GM18951 (cell line): ENCODE measurements around the gene PRODH2.
"Not testable (repeated sequence)": the region's sequence is repeated elsewhere in the genome, so short reads cannot be mapped to it uniquely, and the experiment has no call there.

ENCODE experiments used
- POLR2A ChIP-seq: IDR thresholded peaks from 4 replicates; pipeline ENCODE4 v1.6.1; 2011; ENCODE audit warnings: mild to moderate bottlenecking; ENCODE audit not compliant: insufficient read length, insufficient read depth; ENCODE audit errors: extremely low read depth
- in situ Hi-C: fragments of 300-500 bp; cut with MboI; formaldehyde crosslinking; loops from one replicate; pipeline ENCODE4 v1.12.0; 2022; ENCODE audit warnings: low sequenced_read_pairs, mixed read lengths, inconsistent platforms; ENCODE audit not compliant: unreplicated experiment

PRODH2 gene

DNA sequence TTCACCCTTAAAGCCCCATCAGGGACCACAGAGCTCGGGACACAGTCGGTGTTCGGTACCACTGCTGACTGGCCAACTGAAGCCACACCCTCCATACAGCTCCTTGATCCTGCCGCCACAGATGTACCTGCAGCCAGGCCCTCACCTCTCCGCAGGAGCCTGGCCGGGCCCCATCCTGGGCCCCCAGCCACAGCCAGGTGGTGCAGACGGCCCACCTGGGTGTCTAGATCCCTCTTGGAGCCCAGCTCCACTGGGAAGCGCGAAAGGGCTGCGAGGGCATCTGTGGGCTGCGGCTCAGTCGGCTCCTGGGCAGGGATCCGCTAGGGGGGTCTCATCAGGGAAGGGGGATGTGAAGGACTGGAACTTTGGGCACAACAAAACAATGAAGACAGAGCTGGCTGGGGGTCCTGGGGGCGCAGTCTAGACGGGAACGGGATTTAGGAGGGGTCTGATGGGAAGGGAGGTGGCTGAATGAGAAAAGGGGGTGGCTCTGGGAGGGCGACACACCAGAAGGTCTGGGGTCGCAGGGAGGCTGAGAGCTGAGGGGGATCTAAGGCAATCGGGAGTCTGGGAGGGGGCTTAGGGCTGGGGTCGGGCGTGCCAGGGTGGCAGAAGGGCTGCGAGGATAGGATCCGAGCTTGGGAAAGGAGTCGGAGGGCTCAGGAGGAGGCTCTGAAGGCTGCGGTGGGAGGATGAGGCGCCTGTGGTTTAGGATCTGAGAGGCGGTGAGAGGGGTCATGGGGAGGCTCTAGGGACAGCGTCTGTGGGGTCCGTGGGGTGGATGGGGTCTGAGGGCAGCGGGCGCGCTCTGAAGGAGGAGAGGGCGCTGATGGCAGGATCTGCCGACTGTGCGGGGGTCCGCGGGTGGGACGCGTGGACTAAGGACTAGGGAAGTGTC, 15.8 kb downstream of the PRODH2 start:
- in situ Hi-C loops, result no loop called here
- TF ChIP-seq POLR2A, result no peak

DNA sequence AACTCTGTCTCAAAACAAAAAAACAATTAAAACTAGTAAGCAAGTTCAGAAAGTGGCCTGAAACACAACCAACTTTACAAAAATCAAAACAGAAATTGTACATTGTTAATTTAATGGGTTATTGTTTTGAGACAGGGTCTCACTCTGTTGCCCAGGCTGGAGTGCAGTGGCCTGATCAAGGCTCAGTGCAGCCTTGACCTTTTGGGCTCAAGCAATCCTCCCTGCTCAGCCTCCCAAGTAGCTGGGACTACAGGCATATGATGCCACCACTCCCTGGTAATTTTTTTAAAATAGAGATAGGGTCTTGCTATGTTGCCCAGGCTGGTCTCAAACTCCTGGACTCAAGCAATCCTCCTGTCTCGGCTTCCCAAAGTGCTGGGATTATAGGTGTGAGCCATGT, 17.1 kb downstream of the PRODH2 start:
- in situ Hi-C loops, result not testable (repeated sequence)

DNA sequence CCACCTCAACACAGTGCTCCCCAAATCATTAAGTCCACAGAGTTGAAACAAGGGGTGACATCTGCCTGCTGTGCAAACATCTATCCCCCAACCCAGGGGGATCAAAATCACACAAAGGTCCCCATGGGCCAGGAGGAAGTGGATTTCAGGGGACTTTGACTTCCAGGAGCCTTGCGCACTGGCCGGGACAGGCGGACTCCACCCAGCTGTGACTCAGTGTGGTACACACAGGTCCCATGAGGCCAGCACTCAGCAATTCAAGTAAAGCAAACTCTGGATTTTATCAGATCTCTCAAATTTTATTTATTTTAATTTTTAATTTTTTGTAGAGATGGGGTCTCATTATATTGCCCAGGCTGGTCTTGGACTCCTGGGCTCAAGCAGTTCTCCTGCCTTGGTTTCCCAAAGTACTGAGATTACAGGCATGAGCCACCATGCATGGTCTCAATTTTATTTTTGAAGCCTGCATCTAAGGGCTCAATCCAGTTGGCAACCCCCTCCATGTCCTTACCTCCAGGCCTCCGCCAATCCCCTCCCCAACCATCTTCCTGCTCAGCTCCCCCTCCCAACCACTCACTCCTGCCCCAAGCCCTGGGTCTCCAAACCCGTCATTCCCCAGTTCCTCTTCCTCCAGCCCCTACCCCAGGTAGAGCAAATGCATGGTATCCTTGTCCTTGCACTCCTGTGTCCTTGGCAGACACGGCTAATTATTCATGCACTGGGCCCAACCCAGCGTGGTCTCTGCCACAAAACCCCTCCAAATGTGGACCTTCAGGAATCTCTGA, 19.1 kb downstream of the PRODH2 start:
- in situ Hi-C loops, result no loop called here
- TF ChIP-seq POLR2A, result no peak

DNA sequence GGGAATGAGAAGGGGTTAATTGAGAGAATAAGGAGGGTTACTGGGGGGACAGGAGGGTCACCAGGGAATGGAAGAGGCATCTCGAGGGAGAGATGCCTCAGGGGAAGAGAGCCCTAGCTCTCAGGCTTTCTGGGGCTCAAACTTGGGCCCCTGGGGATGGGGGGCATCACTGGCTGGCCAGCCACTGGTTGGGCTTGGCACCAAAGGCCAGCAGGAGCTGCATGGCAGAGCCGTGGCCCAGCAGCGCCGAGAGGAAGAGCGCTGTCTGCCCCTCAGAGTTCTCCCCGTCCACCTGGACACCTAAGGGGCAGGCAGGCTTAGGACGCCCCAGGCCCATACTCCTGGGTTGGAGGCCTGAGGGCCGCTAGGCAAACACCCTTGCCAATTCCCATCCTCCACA, 19.8 kb downstream of the PRODH2 start:
- no peak for TF ChIP-seq POLR2A
- in situ Hi-C loops, result no loop called here

DNA sequence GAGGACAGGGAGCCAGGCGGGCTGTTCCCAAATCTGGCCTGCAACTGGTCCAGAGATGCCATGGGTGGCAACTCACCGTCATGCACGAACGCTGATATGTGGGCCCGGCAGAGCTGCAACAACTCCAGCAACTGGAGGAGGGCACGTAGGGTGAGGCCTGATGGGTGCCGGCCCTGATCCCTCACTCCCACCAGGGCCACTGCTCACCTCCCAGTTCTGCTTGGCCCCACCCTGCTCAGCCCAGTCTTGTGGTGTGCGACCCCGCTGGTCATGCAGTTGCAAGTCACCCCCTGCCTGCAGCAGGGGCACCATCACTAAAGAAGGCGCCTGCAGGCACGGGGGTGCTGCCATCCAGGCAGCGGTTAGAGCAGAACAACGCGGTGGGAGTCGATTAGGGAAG, 20.3 kb downstream of the PRODH2 start:
- in situ Hi-C loops, result no loop called here
- TF ChIP-seq POLR2A, result no peak

DNA sequence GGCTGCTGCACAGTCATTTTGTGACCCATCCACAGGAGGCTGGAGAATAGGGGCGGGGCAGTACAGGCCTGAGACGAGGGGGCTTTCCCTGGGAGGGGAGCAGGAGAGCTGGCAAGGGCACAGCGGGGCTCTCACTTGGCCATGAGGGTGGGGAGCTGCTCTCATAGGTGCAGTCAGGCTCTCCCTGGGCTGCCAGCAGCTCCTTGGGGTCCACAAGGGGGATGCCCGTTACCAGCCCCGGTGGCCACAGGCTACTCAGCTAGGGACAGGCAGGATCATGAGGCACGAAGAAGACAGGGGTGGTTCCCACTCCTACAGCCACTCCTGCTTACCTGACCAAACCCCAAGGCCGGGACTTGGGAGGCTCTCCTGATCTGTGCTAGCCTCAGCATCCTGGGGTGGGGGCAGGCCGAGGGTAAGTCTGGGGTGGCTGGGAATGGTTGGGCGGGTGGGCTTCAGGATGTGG, 20.8 kb downstream of the PRODH2 start:
- in situ Hi-C loops, result no loop called here
- TF ChIP-seq POLR2A, result no peak

DNA sequence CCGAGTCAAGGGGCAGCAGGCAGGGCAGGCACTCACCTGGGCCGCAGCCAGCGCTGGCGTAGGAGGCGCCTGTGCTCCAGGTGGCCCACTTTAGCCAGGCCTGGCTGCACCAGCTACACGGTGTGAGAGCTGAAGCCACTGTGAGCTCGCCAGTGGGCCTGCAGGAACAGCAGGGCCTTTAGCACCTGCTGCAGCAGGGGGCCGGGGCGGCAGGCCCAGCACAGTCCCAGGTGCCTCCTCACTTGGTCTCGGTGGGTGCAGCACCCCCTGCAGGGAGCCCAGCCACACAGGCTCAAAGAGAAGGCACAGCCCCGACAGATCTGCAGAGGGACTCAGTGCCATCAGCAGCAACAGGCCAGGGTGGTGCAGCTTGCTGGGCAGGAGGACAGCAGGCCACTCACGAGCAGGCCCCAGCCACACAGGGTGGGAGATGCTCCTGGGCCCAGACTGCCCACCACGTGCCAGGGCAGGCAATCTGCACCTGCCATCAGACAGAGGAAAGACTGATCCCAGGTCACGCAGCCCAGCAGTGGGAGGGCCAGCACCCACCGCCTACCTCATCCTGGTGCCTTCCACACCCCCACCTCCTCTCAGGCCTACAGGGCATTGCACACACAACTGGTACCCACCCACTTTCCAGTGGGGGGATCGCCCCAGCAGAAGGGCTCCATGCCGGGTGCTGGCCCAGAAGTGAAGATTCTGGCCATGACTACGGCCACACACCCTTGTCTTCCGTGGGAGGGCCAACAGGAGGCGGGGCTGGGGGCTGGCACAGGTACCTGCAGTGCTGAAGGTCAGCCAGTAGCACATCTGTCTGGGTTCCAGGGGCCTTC, 21.4 kb downstream of the PRODH2 start:
- no peak for TF ChIP-seq POLR2A
- in situ Hi-C loops, result no loop called here

DNA sequence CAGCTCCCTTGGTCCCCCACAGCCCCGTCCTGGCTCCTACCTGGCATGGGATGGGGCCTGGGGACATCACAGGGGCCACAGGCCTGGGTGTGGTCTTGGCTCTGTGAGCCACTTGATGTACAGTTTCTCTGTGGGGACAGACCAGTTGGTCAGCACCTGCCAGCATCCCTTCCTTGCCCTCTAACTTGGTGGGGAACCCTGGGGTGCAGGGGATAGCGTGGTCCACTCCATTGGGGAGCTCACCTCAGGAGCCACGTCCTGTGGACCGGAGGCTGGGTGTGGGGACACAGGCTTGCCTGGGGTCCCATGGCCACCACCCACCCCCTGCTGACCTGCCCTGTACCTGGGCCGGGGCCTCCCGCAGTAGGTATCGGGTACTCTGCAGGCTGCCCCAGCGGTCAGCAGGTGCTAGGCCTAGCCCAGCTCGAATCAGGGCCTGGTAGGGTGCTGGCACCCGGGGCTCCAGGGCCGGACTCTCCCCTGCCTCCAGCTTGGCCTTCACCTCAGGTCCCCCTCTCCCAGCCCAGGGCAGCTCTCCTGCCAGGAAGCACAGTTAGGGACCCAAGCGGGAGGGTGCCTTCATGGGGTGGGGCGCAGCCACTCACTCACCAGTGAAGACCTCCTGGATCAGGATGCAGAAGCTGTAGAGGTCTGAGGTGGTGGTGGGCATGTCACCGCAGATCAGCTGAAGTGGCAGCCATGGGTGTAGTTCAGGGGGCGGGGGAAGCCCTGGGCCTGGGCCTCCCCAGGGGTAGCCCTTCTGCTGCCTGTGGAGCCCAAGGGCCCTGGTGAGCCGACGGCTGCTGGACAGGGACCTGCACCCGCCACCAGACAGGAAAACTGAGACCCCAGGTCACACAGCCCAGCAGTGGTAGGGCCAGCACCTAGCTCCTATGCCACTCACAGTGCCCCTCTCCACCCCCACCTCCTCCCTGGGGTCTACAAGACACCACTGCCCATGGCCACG, 22.4 kb downstream of the PRODH2 start:
- no peak for TF ChIP-seq POLR2A
- in situ Hi-C loops, result no loop called here

DNA sequence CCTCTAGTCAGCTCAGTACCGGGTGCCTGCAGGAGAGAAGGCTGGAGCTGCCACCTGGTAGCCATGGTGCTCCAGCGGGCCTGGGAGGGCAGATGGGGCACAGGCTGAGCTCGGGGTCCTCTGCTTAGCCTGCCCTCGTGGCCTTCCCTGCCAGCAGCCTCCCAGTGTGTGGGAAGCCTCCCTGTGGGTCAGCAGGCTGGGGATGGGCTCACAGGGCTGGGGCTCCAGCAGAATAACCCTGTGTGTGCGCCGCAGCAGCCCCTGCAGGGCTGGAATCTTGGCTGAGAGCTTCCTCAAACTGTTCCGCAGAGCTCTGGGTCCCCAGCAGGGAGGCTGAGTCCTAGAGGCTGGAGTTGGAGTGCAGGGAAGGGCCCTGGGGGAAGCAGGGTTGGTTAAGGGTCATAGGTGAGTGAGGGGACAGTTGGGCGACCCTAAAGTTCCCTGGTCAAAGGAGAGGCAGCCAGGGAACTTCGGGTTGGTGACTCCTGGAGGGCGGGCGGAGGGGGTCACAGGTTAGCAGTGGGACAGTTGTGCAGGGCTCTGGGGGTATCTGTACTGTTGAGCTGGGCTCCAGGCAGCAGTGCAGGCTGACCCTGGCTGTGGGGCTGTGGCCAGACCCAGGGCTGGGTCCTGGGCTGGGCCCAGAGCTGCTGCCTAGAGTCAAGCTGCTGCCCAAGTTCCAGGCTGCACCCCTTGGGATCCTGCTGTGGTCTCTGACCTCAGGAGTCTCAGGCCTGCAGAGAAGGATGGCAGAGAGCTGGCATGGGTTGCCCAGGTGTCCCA, 23.3 kb downstream of the PRODH2 start:
- in situ Hi-C loops, result no loop called here
- no peak for TF ChIP-seq POLR2A

DNA sequence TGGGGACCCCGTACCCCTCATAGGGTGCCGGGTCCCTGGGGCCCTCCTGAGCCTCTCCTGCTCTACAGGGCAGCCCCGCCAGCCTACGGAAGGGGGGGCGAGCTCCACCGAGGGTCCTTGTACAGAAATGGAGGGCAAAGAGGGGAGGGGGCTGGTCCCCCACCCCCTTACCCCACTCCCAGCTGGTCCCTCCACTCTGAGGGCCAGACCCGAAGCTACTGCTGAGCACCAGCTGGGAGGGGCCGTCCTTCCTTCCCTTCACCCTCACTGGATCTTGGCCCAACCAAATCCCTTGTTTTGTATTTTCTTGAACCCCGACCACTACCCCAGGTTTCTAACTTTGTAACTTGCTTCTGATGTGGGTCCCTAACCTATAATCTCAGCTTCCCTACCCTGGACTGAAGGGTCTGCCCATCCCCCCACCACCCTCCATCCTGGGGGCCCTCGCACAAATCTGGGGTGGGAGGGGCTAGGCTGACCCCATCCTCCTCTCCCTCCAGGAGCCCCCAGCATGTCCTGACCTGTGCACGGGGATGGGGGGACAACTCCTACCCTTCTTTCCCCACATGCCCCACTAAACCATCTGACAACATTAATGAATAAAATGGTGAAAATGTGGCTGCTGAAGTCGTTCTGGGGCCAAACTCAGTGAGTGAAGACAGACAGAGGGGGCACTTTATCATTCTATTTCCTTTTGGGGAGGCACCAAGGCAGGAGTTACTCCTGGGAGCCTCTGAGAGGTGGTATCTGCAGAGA, 24.3 kb downstream of the PRODH2 start:
- in situ Hi-C loops, result no loop called here
- TF ChIP-seq POLR2A, result no peak
